ENCODE data around the gene PJA2.

PJA2 gene

DNA sequence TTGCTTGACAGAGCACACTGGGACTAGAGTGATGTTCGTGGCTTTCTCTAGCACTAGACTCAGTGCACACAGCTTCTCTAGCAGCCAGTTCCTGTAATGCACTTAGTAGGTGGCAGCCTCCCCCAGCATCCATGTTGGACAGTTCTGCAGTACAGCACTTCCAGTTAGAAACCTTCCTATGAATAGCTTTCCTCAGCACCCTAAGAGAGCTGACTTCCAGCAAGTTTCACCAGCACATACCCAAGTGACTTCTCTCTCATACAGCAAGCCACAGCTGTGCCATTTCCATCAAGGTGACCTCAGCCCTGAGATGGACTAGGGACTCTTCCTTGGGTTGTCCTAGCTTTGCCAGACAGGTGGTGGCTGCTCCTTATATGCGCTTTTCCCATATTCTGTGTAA lies 60.4 kb downstream of the PJA2 start:
- DNase-seq = no peak

DNA sequence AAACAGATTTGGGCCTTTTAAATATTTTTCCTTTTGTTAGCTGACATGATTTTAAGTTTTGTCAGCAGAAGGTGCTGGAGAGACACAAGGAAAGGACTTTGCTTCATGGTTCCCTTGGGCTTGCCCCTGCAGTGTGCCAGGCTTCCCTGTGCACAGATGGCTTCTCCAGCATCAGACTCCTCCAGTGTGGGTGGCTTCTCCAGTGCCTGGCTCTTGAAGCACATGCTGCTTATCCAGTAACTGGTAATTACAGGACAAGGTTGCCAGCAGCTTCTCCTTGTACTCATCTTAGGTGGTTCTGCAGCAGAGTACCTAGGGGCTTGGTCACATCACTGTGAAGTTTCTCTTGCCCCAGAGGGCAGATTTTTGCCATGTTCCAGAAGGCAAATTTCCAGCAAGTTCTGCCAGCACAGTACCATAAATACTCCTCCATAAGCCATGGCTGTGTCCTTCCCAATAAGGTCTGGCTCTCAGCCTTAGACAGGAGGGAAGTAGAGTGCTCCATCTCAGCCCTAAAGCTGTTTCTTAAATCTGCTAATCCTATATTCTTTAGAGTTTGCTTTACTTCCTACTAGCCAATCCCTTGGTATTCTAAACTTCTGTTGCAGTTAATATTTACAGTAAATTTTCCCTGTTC lies 62.4 kb downstream of the PJA2 start:
- DNase-seq = no peak

DNA sequence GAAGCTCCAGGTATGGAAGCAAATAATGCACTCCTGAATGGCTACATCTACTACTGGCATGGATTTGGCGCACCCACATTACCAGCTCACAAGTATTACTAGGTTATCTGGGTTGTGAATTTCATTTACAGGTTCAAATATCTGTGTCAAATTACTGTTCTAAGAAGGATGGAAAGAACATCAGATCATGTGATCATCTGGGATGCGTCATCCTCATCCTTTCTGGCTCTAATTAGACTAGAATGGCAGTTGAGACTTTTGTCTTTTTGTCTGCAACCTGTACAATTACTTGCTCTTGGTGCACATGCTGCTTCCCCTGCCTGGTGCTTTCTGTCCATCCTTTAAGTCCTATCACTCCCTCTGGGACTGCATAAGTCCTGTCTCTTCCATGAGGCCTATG lies 64.1 kb downstream of the PJA2 start:
- no peak for DNase-seq

DNA sequence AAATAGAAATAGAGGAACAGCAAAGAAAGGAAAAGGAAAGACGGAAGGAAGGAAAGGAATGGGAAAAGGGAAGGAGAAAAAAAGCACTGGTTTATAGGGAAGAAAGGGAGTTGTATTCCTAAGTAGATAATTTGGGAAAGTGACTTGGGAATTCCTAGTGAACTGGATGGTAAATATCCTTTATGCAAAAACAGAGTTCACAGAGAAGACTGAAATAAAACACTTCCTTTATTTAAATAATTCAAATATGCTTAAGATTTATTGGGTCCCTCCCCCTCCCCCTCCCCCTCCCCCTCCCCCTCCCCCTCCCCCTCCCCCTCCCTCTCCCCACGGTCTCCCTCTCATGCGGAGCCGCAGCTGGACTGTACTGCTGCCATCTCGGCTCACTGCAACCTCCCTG lies 69.4 kb downstream of the PJA2 start:
- DNase-seq = no peak

DNA sequence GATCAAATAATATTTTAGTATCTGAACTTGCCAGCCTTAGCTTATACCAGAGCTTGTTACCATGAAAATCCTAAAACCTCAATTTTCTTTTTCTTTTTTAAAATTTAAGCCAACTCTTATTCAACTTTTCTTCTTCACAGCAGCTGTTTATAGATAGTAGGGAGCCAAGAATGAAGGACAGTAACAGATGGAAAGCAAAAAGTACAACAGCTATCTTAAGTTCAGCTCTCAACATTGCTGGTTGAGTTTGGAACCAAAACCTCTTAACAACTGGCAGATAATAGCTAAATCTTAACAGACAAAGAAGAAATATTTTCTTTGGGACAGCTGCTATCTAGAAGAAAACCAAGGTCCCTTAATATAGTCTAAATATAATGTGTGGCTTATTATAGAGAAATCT lies 74.7 kb downstream of the PJA2 start:
- no peak for DNase-seq

DNA sequence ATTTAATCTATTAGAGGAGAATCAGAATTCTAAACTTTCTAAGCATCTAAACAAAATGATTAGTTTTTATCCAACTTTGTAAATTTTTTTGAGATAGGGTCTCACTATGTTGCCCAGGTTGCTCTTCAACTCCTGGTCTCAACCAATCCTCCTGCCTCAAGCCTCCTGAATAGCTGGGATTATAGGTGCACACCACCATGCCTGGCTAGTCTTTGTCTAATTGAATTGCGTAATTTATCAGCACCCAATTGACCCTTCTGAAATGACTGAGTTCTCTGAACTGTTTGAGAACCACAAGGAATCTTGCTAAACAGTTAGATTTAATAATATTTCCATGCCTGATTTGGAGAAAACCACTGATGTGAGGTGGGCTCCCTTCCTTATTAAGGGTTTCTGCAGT lies 75.7 kb downstream of the PJA2 start:
- DNase-seq = no peak

DNA sequence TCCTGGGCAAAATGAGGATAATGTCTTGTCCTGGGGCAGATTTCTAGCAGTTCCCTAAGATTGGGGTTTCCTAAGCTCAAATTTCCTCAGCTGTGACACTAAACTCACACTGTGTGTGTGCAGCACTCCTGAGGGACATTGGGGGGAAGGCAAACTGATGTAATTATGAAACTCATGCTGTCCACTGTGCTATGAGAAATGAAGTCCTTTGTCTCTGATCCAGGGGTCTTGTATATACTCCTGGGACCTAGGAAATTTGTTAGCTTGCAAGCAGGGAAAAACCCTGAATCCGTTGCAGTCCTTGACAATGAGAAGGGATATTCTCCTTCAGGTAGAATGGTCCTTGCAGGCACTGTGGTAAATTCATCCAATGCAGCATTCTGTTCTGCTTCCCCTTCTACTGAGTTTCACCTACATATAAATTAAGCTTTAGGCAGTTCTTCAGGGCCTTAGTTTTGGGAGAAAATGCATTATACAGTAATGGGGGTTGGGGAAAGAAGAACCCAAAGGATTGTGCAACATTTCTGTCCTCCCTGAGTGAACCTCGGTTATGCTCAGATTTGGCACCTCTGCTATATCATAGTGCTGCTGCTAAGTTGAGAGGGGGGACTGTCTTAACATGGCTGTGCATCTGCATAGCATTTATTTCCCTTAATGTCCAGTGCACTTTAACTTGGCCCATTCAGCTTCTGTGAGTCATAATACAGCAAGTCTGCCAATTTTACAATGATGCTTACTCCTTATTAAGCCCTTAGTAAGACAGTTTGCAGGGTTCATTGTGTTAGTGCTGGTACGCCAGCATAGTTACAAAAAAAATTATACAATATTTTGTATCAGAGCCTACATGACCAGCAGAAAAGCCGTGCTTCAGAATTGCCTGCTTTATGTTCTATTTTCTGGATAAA lies 80.2 kb downstream of the PJA2 start:
- DNase-seq = no peak

DNA sequence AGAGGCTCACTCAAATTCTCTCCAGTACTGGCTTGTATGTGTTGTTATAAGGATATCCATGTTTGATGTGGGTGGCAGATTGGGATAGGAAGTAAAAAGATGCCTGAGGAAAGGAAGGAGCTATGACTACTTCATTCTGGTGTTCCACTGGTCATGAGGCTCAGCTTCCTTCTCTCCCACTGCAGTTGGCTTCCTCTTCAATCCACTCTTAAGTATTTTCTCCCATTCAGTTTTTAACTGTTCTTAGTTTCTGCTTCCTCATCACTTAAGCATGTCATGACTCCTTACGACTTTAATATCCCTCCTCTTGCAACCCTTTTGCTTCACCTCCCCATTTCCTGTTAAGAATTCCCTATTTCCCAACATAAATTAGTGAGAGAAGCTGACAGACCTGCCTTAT lies 81.1 kb downstream of the PJA2 start:
- DNase-seq = no peak

DNA sequence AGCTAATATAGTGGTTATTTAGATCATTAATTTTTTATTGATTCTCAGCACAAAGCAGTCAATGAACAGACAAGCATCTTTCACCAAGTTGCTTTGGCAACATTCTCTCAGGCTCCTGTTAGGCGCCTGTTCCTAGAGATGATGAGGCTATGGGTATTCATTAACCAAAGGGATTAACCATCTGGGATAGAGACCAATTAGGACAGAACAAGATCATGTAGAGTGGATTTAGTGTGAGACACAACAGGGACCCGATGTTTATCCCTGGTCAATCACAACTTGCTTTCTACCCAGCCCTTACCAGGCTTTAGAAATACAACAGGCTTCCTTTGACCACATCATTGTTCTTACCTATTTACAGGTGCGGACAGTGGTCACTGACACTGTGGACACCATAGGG lies 82.2 kb downstream of the PJA2 start:
- DNase-seq = no peak

DNA sequence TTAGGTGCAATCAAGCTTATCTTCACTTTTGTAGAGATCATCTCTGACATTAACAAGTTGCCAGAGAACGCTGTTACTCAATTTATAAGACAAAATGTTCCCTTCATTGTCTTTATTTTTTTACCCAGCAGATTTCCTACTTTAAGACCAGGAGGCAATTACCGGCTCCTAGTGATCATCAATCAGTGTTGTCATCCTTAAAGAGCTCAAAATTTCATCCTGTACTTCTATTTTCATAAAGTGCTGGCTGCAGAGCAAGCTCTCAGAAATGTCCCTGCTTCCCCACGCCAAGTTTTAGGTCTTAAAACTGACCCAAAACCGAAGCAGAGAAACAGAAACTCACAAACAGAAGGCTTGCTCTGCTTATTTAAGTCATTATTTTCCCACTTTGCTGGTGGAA lies 82.9 kb downstream of the PJA2 start:
- no peak for DNase-seq

DNA sequence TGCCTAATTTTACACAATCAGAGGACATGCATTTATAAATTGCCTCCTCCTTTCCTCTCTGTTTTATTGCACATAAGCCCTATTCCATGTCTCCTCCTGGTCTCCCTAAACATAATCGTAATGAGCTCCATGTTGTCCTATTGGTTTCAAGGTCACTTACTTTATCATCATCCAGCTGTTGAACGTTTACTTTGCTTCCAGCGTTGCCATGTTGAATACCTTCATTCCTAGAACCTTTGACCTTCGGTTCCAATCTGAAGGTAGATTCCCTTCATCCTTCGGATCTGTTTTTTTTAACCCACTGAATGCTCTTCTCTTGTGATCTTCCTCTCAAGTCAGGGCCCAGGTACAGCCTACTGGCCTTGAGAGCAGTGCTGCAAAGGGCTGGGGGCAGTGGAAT lies 84.3 kb downstream of the PJA2 start:
- DNase-seq = no peak

DNA sequence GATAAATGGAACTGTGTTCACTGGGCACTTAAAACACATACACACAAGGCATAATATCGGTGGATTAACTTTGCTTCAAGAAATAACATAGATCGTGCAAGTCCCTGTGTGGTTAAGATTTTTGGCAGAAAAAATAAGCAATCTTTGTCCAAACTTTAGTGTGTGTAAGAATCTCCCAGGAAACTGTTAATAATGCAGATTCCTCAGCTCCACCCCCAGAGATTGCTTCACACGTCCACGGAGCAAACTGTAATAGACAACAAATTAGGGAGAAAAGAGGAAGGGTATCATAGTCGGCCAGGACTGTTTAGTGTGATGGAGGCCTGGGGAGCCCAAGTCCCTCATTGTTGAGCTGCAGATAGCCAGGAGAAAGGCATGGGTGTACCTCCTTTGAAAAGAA lies 84.8 kb downstream of the PJA2 start:
- DNase-seq = no peak

DNA sequence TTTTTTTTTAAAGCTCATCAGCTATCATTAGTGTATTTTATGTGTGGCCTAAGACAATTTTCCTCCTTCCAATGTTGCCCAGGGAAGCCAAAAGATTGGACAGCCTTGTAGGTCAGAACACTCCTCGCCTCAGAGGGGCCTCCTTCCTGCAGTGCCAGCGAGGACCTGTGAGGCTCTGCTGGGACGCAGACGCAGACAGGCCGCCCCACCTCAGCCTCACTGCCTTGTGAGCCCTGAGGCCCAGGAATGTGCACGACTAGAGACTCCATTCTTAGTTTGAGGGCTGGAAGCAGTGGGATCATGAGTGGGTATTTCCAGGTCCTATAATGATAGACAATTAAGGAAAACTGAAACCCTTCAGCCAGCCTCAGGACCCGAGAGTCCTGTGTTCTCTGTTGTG lies 85.4 kb downstream of the PJA2 start:
- DNase-seq = no peak

DNA sequence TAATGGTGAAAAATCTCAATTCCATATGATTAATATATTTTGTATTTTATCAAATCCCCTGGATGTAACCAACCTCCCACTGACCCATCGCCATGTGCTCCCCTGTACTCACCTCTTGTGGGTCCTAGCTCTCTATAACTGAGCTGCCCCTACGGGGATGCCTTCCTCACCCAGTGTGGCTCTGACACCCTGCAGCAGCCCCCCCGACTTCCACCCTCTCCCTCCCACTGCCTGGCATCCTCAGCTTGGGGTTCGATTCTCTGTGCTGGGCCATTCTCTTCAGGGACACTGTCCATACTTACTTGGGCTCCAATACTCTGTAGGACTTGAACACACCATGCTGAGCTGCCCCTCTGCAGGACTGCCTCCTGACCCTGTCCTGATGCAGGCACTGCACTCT lies 87.1 kb downstream of the PJA2 start:
- no peak for DNase-seq

DNA sequence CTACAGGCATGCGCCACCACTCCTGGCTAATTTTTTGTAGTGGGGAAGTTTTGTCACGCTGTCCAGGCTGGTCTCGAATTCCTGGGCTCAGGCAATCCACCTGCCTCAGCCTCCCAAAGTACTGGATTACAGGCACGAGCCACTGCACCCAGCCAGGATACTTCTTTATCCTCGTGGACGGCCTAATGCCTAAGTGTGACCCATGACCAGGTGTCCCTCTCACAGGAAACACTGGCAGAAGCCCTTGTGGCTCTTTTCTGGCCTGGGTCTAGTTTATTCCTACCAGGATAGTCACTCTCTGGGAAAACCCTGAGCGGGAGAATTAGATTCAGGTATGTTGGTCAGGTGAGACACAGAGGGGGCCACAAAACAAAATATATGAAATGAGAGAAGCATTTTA lies 90.4 kb downstream of the PJA2 start:
- DNase-seq = no peak

DNA sequence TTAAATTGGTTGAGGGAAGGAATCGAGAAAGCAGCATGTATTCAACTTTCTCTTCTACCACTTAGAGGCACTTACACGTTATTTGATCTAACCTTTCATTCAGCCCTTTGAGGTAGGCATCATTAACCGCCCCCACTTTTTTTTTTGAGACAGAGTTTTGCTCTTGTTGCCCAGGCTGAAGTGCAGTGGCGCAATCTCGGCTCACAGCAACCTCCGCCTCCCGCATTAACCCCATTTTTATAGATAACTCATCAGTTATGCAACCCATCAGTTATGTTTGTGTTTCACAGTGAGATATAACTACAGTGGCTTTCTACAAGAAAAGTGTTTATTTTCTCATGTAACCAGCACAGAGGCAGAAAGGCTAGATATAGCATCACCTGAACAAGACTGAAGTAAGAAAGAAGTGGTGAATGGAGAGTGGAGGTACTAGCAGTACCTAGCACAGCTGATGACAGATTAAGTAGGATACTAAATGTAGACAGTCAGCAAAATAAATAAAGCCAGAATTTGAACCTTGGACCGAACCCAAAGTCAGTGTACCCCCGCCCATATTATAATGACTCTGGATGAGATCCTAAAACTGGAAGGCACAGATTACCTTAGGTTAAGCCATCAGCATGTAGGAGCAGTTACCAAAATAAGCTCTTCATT lies 91.2 kb downstream of the PJA2 start:
- no peak for DNase-seq

DNA sequence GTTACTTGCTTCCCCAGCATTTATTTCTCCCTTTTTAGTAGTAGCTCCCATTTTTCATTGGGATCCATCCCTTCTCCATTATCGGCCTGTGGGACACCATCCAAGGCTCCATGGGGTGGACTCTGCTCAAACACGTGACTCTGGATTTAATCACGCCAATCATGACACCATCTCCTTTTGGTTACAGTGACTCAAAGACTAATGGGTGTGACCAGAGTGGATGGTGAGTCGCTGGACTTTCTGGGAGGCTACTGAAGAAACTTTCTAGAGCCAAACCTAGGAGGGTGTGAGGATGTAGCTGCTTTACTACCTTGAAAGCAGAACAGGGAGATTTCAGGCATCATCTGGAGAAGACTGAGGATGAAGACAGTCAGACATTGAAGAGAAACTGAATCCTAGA lies 93.1 kb downstream of the PJA2 start:
- DNase-seq = no peak

DNA sequence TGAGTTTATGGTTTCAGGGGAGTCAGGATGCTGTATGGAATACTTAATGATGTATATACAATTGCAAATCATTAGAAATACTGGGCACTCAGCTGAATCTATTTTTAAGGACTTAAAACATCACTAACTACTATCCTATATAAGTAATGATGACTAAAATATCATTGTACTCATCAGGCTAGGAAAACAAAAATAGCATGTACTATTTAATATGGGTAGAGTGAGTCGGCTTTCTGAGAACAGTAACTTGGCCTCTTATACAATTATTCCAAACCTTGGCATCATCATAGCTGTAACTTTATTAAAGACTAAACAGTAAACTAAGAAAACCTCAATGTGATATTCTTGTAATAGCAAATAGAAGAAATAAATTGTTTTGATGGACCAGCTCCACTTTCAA lies 94.5 kb downstream of the PJA2 start:
- no peak for DNase-seq

DNA sequence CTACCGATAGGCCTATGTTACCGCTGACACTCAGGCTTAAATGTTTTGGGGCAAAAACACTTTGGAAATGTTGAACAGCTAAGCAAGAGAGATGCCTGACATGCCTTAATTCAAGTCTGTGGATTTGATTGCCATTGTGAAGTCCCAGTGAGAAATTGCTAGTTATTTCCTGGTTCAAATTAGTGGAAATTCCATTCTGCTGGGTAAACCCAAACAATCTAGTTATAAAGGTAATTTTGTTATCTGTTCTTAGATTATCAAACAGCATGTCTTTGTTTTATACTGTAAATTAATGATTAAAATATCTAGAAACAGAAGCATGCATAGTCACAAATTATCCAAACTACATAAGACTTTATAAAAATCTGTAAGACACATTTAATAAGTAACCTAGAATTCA lies 96.6 kb downstream of the PJA2 start:
- no peak for DNase-seq

DNA sequence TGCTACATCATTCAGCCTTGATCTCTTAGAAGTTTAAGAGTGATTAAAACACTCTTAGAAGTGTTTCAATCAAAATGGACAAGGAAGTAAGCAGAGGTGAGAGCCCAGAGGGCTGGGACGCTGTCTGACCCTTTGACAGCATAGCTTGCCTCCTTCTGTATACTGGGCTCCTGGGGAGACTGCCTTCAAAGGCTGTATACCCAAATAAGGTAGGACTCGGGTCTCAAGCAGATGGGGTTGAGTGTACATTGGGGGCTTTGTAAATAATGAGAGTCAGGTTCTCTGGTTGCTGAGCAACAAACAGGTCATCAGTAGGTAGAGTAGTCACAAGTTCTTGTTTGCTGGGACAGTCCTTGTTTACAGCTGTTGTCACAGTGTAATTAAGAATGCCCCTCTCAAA lies 97.1 kb downstream of the PJA2 start:
- DNase-seq = no peak

DNA sequence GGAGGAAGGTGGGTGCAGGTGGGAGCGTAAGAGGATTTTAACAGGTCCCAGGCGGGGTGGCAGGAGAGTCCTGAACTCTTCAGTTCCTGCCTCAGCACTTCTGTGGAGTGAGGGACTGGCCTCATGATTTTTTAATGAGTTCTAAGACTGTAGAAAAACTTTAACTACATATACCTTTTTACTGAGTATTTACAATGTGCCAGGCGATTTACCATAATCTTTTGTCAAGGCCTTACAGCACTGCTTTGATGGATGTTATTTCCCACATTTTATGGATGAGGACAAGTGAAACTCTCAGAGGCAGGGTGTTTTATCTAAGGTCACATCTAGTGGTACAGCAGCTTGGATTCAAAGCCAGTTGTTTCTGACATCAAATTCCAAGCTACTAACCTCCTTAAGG lies 99.5 kb downstream of the PJA2 start:
- no peak for DNase-seq

DNA sequence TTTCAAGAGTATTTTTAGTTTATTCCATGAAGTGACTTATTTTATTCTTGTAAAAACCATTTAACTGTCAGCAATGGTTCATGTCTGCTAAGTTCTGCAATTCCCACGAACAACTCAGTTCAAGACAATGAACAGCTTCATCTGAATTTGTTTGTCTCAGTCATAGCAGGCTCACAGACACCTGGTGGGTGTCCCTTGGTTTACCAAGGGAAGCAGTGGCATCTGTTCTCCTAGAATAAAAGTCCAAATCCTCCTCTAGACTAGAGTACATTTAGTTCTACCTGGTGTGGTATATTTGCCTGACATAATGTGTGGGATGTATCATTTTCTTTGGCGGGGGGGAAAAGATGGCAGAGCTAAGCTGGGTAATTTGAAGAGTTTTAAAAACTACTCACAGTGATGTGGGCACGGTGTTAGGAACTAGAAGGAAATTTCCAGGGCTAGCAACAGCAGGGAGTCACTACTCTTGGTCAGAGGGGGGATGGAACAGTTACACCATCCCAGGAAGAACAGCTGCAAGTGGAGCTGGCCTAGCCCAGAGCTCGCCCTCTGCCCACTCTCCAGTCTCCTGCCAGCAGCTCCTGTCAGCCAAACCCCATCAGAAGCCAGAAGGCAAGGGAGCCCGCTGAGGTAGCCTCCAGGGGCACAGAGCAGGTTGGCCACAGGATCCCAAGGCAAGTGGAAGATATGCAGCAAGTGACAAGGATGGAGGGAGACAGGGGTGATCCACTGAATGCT lies 100.3 kb downstream of the PJA2 start:
- no peak for DNase-seq

DNA sequence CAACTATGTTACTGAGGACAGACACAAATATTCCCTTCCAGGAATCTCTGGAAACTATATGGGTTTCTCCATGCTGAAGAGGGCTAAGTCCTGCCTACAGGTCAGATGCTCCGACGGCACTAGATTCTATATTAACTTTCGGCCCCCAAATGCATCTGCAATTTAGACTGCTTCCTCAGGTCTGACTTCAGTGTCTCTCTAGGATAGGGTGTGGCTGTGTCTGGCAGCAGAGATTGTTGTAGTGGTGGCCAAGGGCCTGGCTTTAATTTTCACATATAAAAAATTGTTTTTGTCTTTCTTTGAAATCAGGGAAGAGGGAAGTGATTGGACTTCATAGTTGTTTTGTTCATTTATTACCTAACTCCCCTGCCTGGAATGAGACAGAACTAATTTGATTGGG lies 101.8 kb downstream of the PJA2 start:
- no peak for DNase-seq

DNA sequence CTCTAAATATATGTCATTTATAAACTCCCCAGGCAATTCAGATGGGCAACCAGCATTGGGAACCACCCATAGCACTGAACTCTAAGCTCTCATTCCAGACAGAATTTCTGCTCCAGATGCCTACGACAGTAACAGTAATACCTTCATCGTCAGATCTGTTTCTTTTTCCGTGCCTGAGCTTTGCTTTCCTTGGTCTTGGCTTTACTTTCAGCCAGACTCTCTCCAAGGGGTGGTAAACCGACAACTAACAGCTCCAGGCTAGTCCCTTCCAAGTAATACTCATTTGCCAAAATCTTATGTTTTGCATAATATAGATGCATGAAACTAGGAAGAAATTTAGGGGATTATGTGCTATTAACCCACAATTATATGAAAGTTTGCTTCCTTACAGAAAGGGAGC lies 102.3 kb downstream of the PJA2 start:
- DNase-seq = no peak
